Gastrocnemius medialis (tissue), 4 donors: Measurements from ENCODE around the gene PYDC2. TPM values are rescaled to one million over a fixed set of nuclear protein-coding genes. Genes with fewer than 3 reads are reported as not detected.

Experiments used
- ATAC-seq, 2 donors: fragments of 150-250 bp; one replicate each; pipeline ENCODE4 v1.9.1; 2016
- DNase-seq, 2 donors: peaks; one replicate each; pipeline ENCODE4 v3.0.0-alpha.2; 2019
- H3K27ac ChIP-seq, 4 donors: fragments of 200-600 bp; sonication (generic); 1 replicate in 1 of 4; 2 replicates in 3 of 4; pipeline ENCODE4 v1.5.1; 2016 to 2018; ENCODE audit warnings: mild to moderate bottlenecking in 2 of 4, moderate library complexity in 1 of 4
- H3K27me3 ChIP-seq, 3 donors: fragments of 200-600 bp; sonication (generic) in 2 of 3; 1 replicate in 1 of 3; 2 replicates in 2 of 3; pipeline versions ENCODE4 v1.5.1 to v1.6.0; 2016 to 2019; ENCODE audit warnings: mild to moderate bottlenecking in 1 of 3, moderate library complexity in 1 of 3
- H3K36me3 ChIP-seq, 2 donors: fragments of 200-600 bp; sonication (generic) in 1 of 2; one replicate each; pipeline ENCODE4 v1.5.1; 2017 to 2018
- H3K4me1 ChIP-seq, 2 donors: fragments of 200-600 bp; sonication (generic) in 1 of 2; one replicate each; pipeline ENCODE4 v1.5.1; 2016 to 2017; ENCODE audit warnings: mild to moderate bottlenecking in 2 of 2
- H3K4me3 ChIP-seq, 4 donors: fragments of 200-600 bp; sonication (generic) in 3 of 4; 1 replicate in 1 of 4; 2 replicates in 3 of 4; pipeline ENCODE4 v1.5.1; 2016 to 2019; ENCODE audit warnings: mild to moderate bottlenecking in 2 of 4
- H3K9me3 ChIP-seq, 3 donors: fragments of 200-600 bp; sonication (generic) in 2 of 3; 1 replicate in 1 of 3; 2 replicates in 2 of 3; pipeline ENCODE4 v1.5.1; 2016 to 2019
- CTCF ChIP-seq, 5 experiments: fragments of 450-650 bp in 3 of 5; fragments of 200-600 bp in 2 of 5; sonication (generic) in 2 of 5; IDR thresholded peaks in 4 of 5; conservative IDR thresholded peaks in 1 of 5; 1 replicate in 4 of 5; 2 replicates in 1 of 5; pipeline ENCODE4 v1.5.1; 2016 to 2019; ENCODE audit warnings: antibody characterized with exemption in 5 of 5, mild to moderate bottlenecking in 3 of 5, moderate library complexity in 3 of 5
- POLR2A ChIP-seq, 2 donors: fragments of 450-650 bp; IDR thresholded peaks; one replicate each; pipeline ENCODE4 v1.6.1; 2017; ENCODE audit warnings: antibody characterized with exemption in 2 of 2, mild to moderate bottlenecking in 2 of 2, moderate library complexity in 2 of 2
- in situ Hi-C, 4 donors: fragments of 200-750 bp; cut with MboI; loops; one replicate each; pipeline versions ENCODE4 v1.15.0 to v1.8.0; 2017; ENCODE audit warnings: low sequenced_read_pairs in 4 of 4
- intact Hi-C: fragments of 100-400 bp; cut with DNase I; formaldehyde crosslinking; loops from one replicate; pipeline ENCODE4 v1.15.1; 2023; ENCODE audit warnings: low total_unique reads
- total RNA-seq, 4 donors: library from RNA; depleted of rRNA; stranded (reverse); fragments of >200 nt; gene quantifications; one replicate each; pipeline versions ENCODE4 v1.1.0 to v1.2.3, GENCODE V29; 2016

PYDC2 gene
- total RNA-seq, 4 donors from 2014 or later = not detected

- H3K9me3 ChIP-seq = no peaks in the 10 kb centered on the region
- no peak for ATAC-seq
Observed at GRCh38 chr3:191492601-191493000, 31.6 kb downstream of the PYDC2 start.

GRCh38 chr3:191493336-191493735, 32.4 kb downstream of the PYDC2 start:
- in situ Hi-C loops = no loop called here

More at GRCh38 chr3:191492601-191493000, 31.6 kb downstream of the PYDC2 start:
- Histone ChIP-seq H3K4me3 (no peak overlapping the region), H3K4me1 (no peaks in the 10 kb centered on the region), H3K27me3 (no peaks in the 10 kb centered on the region), H3K27ac (no peak overlapping the region), H3K36me3 (no peaks in the 10 kb centered on the region)
- in situ Hi-C loops = no loop called here
- no peak for DNase-seq
- TF ChIP-seq POLR2A (IDR thresholded peaks at IDR 0.05) = no peak
- TF ChIP-seq CTCF (IDR thresholded peaks at IDR 0.05 in 4 of 5, conservative IDR thresholded peaks at IDR 0.05 in 1 of 5) = no peak
- intact Hi-C loops = no loop called here

GRCh38 chr3:191499307-191500080, 38.5 kb downstream of the PYDC2 start:
- Histone ChIP-seq H3K4me1 (no peaks in the 10 kb centered on the region), H3K27ac (no peak overlapping the region), H3K9me3 (no peaks in the 10 kb centered on the region), H3K27me3 (no peaks in the 10 kb centered on the region), H3K4me3 (no peak overlapping the region), H3K36me3 (no peaks in the 10 kb centered on the region)
- no peak for TF ChIP-seq CTCF (IDR thresholded peaks at IDR 0.05 in 4 of 5, conservative IDR thresholded peaks at IDR 0.05 in 1 of 5)
- TF ChIP-seq POLR2A (IDR thresholded peaks at IDR 0.05) = no peak
- ATAC-seq (no peak), DNase-seq (no peak)
- intact Hi-C loops (no loop called here), in situ Hi-C loops (no loop called here)

More at GRCh38 chr3:191493336-191493735, 32.4 kb downstream of the PYDC2 start:
- no peak overlapping the region for H3K27ac ChIP-seq
- ATAC-seq = no peak
- no peak for DNase-seq
- H3K4me1 ChIP-seq = no peaks in the 10 kb centered on the region
- no peaks in the 10 kb centered on the region for H3K9me3 ChIP-seq
- no peaks in the 10 kb centered on the region for H3K36me3 ChIP-seq
- no peaks in the 10 kb centered on the region for H3K27me3 ChIP-seq
- TF ChIP-seq POLR2A (IDR thresholded peaks at IDR 0.05) = no peak
- no peak for TF ChIP-seq CTCF (IDR thresholded peaks at IDR 0.05 in 4 of 5, conservative IDR thresholded peaks at IDR 0.05 in 1 of 5)
- intact Hi-C loops = no loop called here
- no peak overlapping the region for H3K4me3 ChIP-seq

GRCh38 chr3:191500892-191501291, 39.9 kb downstream of the PYDC2 start:
- no peaks in the 10 kb centered on the region for H3K36me3 ChIP-seq
- intact Hi-C loops (no loop called here), in situ Hi-C loops (no loop called here)
- no peaks in the 10 kb centered on the region for H3K27me3 ChIP-seq
- no peak overlapping the region for H3K4me3 ChIP-seq
- no peaks in the 10 kb centered on the region for H3K4me1 ChIP-seq
- no peak overlapping the region for H3K27ac ChIP-seq
- ATAC-seq (no peak), DNase-seq (no peak)
- H3K9me3 ChIP-seq = no peaks in the 10 kb centered on the region
- TF ChIP-seq POLR2A (IDR thresholded peaks at IDR 0.05) (no peak), CTCF (IDR thresholded peaks at IDR 0.05 in 4 of 5, conservative IDR thresholded peaks at IDR 0.05 in 1 of 5) (no peak)
